Measurements from ENCODE around the gene SHROOM1. TPM values are rescaled to one million over a fixed set of nuclear protein-coding genes. Genes with fewer than 3 reads are reported as not detected.

Gene SHROOM1
- total and polyA plus RNA-seq, 9 of the 15 experiments (the other 6 are each of a cell fraction or from before 2014, with no cell fraction given) = 0.44 to 26.5 (median 11.9) TPM

- TF ChIP-seq, protein P1, sequence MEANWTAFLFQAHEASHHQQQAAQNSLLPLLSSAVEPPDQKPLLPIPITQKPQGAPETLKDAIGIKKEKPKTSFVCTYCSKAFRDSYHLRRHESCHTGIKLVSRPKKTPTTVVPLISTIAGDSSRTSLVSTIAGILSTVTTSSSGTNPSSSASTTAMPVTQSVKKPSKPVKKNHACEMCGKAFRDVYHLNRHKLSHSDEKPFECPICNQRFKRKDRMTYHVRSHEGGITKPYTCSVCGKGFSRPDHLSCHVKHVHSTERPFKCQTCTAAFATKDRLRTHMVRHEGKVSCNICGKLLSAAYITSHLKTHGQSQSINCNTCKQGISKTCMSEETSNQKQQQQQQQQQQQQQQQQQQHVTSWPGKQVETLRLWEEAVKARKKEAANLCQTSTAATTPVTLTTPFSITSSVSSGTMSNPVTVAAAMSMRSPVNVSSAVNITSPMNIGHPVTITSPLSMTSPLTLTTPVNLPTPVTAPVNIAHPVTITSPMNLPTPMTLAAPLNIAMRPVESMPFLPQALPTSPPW (CRISPR knock-in tag; IDR thresholded peaks at IDR 0.05) = peak; percentile 51; the same call in 1 of the 2 replicates
- no peak for TF ChIP-seq DMBX1 (CRISPR knock-in tag; IDR thresholded peaks at IDR 0.05; ENCODE audit: borderline replicate concordance)
- TF ChIP-seq ZNF766 (CRISPR knock-in tag; conservative IDR thresholded peaks at IDR 0.05) = no peak
- TF ChIP-seq NFE2L1 (tag; IDR thresholded peaks at IDR 0.05; ENCODE audit: borderline replicate concordance, low read depth) = no peak
- TF ChIP-seq SOX6 (IDR thresholded peaks at IDR 0.05) = peak; percentile 93
- no peak for TF ChIP-seq HLTF (IDR thresholded peaks at IDR 0.05)
- no peak for TF ChIP-seq SIX5 (IDR thresholded peaks at IDR 0.05; ENCODE audit: borderline replicate concordance in 1 of 2, insufficient read depth in 1 of 2, low read depth in 1 of 2, low read length in 2 of 2)
- TF ChIP-seq ARID1B (IDR thresholded peaks at IDR 0.05) = peak; percentile 88
- no peak for TF ChIP-seq DIDO1 (tag; IDR thresholded peaks at IDR 0.05; ENCODE audit: low read depth)
- TF ChIP-seq SUPT5H (IDR thresholded peaks at IDR 0.05) = no peak
- peak; percentile 49; the same call in 1 of the 2 replicates for TF ChIP-seq MTA2 (IDR thresholded peaks at IDR 0.05; ENCODE audit: low read depth)
- TF ChIP-seq FOXP1 (CRISPR knock-in tag; IDR thresholded peaks at IDR 0.05) = no peak
- TF ChIP-seq TCF15 (CRISPR knock-in tag; IDR thresholded peaks at IDR 0.05) = no peak
- no peak for TF ChIP-seq LCOR (CRISPR knock-in tag; IDR thresholded peaks at IDR 0.05)
- TF ChIP-seq ILK (tag; IDR thresholded peaks at IDR 0.05; ENCODE audit: borderline replicate concordance, low read depth) = no peak
- no peak for TF ChIP-seq MITF (IDR thresholded peaks at IDR 0.05)
- TF ChIP-seq ILF3 (IDR thresholded peaks at IDR 0.05; ENCODE audit: borderline replicate concordance) = no peak
- no peak for TF ChIP-seq SNIP1 (IDR thresholded peaks at IDR 0.05; ENCODE audit: low read depth)
- no peak for TF ChIP-seq ZNF347 (CRISPR knock-in tag; IDR thresholded peaks at IDR 0.05; ENCODE audit: low read depth)
- no peak for TF ChIP-seq MEF2A (IDR thresholded peaks at IDR 0.05; ENCODE audit: control insufficient read depth, low read depth, low read length)
- TF ChIP-seq, protein P2, sequence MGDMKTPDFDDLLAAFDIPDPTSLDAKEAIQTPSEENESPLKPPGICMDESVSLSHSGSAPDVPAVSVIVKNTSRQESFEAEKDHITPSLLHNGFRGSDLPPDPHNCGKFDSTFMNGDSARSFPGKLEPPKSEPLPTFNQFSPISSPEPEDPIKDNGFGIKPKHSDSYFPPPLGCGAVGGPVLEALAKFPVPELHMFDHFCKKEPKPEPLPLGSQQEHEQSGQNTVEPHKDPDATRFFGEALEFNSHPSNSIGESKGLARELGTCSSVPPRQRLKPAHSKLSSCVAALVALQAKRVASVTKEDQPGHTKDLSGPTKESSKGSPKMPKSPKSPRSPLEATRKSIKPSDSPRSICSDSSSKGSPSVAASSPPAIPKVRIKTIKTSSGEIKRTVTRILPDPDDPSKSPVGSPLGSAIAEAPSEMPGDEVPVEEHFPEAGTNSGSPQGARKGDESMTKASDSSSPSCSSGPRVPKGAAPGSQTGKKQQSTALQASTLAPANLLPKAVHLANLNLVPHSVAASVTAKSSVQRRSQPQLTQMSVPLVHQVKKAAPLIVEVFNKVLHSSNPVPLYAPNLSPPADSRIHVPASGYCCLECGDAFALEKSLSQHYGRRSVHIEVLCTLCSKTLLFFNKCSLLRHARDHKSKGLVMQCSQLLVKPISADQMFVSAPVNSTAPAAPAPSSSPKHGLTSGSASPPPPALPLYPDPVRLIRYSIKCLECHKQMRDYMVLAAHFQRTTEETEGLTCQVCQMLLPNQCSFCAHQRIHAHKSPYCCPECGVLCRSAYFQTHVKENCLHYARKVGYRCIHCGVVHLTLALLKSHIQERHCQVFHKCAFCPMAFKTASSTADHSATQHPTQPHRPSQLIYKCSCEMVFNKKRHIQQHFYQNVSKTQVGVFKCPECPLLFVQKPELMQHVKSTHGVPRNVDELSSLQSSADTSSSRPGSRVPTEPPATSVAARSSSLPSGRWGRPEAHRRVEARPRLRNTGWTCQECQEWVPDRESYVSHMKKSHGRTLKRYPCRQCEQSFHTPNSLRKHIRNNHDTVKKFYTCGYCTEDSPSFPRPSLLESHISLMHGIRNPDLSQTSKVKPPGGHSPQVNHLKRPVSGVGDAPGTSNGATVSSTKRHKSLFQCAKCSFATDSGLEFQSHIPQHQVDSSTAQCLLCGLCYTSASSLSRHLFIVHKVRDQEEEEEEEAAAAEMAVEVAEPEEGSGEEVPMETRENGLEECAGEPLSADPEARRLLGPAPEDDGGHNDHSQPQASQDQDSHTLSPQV (IDR thresholded peaks at IDR 0.05) = no peak
- no peak for TF ChIP-seq SAFB2 (IDR thresholded peaks at IDR 0.05; ENCODE audit: borderline replicate concordance, low read depth, low read length, severe bottlenecking)
These were observed 40.1 kb downstream of the SHROOM1 start (continued) for GRCh38 chr5:132790201-132790865.

All from K562 (cell line).